ENCODE measurements around the gene CALU. TPM values are rescaled to one million over a fixed set of nuclear protein-coding genes. Genes with fewer than 3 reads are reported as not detected.

The CALU gene
- total and polyA plus RNA-seq, 2 experiments from 2014 or later = 136 to 179 TPM

DNA sequence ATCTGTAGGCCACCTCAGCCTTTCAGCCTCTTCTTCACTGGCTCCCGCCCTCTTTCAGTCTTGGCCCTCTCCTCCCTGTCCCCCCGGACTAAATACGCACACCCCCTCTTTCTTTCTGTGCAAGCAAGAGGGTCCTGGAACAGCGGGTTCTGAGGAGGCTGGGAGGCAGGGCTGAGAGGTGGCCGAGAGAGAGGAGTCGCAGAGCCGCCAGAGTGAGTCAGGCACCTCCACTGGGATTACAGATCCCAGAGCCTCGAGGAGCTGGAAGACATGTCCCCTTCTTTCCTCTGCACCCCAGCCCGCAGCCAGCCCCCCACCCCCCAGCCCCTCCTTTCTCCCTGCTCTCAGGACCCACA lies 52.8 kb downstream of the CALU start:
- Histone ChIP-seq H3K27ac (ENCODE audit: low read depth) (no peak overlapping the region), H3K79me2 (replicated peaks; ENCODE audit: insufficient read depth) (no peaks in the 10 kb centered on the region), H3K4me3 (peak overlapping the region; percentile 85), H3K27me3 (ENCODE audit: insufficient read depth) (no peaks in the 10 kb centered on the region), H3F3A (replicated peaks; ENCODE audit: low read depth) (0 out of 2 replicates have a peak, but pooled peaks cover 6% of the 10 kb centered on the region), H4K20me1 (replicated peaks; ENCODE audit: insufficient read depth) (no peaks in the 10 kb centered on the region; the same call in 1 of the 2 replicates), H3K9me2 (ENCODE audit: insufficient read depth) (no peaks in the 10 kb centered on the region), H3K4me2 (peak overlapping the region; percentile 92), H3K4me1 (ENCODE audit: insufficient read depth) (peaks cover 26% of the 10 kb centered on the region), H2AFZ (peak overlapping the region; percentile 93), H3K36me3 (ENCODE audit: insufficient read depth) (0 out of 2 replicates have a peak, but pooled peaks cover 6% of the 10 kb centered on the region)
- Mint-ChIP-seq H3K27me3 (ENCODE audit: insufficient read depth, low read depth, poor library complexity) (peaks cover 13% of the 10 kb centered on the region), H3K4me3 (peak overlapping the region; percentile 84), H3K4me1 (peaks cover 35% of the 10 kb centered on the region), H3K9me3 (no peaks in the 10 kb centered on the region), H3K36me3 (ENCODE audit: low read depth) (peaks cover 23% of the 10 kb centered on the region), H3K27ac (no peak overlapping the region)
- peak; percentile 46 for DNase-seq (ENCODE audit: low spot score)
- TF ChIP-seq ZNF331 (CRISPR knock-in tag; IDR thresholded peaks at IDR 0.05; ENCODE audit: low read depth) (no peak), EZH2phosphoT487 (IDR thresholded peaks at IDR 0.05; ENCODE audit: unreplicated experiment) (no peak), ZNF114 (CRISPR knock-in tag; IDR thresholded peaks at IDR 0.05) (no peak), EZH2 (IDR thresholded peaks at IDR 0.05; ENCODE audit: low read depth, unreplicated experiment) (no peak), POLR2AphosphoS5 (IDR thresholded peaks at IDR 0.05; ENCODE audit: low read depth) (no peak), NANOG (IDR thresholded peaks at IDR 0.05; ENCODE audit: borderline replicate concordance) (no peak), JUNB (IDR thresholded peaks at IDR 0.05; ENCODE audit: unreplicated experiment) (no peak), STAT1 (IDR thresholded peaks at IDR 0.05; ENCODE audit: unreplicated experiment) (no peak)
- TF ChIP-seq, protein P1, sequence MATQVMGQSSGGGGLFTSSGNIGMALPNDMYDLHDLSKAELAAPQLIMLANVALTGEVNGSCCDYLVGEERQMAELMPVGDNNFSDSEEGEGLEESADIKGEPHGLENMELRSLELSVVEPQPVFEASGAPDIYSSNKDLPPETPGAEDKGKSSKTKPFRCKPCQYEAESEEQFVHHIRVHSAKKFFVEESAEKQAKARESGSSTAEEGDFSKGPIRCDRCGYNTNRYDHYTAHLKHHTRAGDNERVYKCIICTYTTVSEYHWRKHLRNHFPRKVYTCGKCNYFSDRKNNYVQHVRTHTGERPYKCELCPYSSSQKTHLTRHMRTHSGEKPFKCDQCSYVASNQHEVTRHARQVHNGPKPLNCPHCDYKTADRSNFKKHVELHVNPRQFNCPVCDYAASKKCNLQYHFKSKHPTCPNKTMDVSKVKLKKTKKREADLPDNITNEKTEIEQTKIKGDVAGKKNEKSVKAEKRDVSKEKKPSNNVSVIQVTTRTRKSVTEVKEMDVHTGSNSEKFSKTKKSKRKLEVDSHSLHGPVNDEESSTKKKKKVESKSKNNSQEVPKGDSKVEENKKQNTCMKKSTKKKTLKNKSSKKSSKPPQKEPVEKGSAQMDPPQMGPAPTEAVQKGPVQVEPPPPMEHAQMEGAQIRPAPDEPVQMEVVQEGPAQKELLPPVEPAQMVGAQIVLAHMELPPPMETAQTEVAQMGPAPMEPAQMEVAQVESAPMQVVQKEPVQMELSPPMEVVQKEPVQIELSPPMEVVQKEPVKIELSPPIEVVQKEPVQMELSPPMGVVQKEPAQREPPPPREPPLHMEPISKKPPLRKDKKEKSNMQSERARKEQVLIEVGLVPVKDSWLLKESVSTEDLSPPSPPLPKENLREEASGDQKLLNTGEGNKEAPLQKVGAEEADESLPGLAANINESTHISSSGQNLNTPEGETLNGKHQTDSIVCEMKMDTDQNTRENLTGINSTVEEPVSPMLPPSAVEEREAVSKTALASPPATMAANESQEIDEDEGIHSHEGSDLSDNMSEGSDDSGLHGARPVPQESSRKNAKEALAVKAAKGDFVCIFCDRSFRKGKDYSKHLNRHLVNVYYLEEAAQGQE (IDR thresholded peaks at IDR 0.05; ENCODE audit: unreplicated experiment) = no peak
- TF ChIP-seq, protein P2, sequence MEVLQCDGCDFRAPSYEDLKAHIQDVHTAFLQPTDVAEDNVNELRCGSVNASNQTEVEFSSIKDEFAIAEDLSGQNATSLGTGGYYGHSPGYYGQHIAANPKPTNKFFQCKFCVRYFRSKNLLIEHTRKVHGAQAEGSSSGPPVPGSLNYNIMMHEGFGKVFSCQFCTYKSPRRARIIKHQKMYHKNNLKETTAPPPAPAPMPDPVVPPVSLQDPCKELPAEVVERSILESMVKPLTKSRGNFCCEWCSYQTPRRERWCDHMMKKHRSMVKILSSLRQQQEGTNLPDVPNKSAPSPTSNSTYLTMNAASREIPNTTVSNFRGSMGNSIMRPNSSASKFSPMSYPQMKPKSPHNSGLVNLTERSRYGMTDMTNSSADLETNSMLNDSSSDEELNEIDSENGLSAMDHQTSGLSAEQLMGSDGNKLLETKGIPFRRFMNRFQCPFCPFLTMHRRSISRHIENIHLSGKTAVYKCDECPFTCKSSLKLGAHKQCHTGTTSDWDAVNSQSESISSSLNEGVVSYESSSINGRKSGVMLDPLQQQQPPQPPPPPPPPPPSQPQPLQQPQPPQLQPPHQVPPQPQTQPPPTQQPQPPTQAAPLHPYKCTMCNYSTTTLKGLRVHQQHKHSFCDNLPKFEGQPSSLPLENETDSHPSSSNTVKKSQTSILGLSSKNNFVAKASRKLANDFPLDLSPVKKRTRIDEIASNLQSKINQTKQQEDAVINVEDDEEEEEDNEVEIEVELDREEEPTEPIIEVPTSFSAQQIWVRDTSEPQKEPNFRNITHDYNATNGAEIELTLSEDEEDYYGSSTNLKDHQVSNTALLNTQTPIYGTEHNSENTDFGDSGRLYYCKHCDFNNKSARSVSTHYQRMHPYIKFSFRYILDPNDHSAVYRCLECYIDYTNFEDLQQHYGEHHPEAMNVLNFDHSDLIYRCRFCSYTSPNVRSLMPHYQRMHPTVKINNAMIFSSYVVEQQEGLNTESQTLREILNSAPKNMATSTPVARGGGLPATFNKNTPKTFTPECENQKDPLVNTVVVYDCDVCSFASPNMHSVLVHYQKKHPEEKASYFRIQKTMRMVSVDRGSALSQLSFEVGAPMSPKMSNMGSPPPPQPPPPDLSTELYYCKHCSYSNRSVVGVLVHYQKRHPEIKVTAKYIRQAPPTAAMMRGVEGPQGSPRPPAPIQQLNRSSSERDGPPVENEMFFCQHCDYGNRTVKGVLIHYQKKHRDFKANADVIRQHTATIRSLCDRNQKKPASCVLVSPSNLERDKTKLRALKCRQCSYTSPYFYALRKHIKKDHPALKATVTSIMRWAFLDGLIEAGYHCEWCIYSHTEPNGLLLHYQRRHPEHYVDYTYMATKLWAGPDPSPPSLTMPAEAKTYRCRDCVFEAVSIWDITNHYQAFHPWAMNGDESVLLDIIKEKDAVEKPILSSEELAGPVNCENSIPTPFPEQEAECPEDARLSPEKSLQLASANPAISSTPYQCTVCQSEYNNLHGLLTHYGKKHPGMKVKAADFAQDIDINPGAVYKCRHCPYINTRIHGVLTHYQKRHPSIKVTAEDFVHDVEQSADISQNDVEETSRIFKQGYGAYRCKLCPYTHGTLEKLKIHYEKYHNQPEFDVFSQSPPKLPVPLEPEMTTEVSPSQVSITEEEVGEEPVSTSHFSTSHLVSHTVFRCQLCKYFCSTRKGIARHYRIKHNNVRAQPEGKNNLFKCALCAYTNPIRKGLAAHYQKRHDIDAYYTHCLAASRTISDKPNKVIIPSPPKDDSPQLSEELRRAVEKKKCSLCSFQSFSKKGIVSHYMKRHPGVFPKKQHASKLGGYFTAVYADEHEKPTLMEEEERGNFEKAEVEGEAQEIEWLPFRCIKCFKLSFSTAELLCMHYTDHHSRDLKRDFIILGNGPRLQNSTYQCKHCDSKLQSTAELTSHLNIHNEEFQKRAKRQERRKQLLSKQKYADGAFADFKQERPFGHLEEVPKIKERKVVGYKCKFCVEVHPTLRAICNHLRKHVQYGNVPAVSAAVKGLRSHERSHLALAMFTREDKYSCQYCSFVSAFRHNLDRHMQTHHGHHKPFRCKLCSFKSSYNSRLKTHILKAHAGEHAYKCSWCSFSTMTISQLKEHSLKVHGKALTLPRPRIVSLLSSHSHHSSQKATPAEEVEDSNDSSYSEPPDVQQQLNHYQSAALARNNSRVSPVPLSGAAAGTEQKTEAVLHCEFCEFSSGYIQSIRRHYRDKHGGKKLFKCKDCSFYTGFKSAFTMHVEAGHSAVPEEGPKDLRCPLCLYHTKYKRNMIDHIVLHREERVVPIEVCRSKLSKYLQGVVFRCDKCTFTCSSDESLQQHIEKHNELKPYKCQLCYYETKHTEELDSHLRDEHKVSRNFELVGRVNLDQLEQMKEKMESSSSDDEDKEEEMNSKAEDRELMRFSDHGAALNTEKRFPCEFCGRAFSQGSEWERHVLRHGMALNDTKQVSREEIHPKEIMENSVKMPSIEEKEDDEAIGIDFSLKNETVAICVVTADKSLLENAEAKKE (CRISPR knock-in tag; IDR thresholded peaks at IDR 0.05) = no peak
- TF ChIP-seq, protein P3, sequence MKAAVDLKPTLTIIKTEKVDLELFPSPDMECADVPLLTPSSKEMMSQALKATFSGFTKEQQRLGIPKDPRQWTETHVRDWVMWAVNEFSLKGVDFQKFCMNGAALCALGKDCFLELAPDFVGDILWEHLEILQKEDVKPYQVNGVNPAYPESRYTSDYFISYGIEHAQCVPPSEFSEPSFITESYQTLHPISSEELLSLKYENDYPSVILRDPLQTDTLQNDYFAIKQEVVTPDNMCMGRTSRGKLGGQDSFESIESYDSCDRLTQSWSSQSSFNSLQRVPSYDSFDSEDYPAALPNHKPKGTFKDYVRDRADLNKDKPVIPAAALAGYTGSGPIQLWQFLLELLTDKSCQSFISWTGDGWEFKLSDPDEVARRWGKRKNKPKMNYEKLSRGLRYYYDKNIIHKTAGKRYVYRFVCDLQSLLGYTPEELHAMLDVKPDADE (IDR thresholded peaks at IDR 0.05) = no peak
- ATAC-seq = peak; percentile 7

All from GM23338 (cell line).